Naive thymus-derived CD4-positive, alpha-beta T cell (primary cell): ENCODE data around the gene EDA2R. TPM values are rescaled to one million over a fixed set of nuclear protein-coding genes. Genes with fewer than 3 reads are reported as not detected.

Source experiments
- ATAC-seq: fragments of 150-1000 bp; cut with Tn5 transposase; 2 replicates; pipeline ENCODE4 v1.10.0; 2021; ENCODE audit warnings: mild to moderate bottlenecking, moderate library complexity
- CTCF ChIA-PET: fragments of 350-600 bp; sonication (Branson Sonifier 250); formaldehyde crosslinking; loops from one replicate; lab custom pipeline; 2021; ENCODE audit warnings: antibody characterized with exemption; lab: Charles Lee
- POLR2A ChIA-PET: fragments of 350-600 bp; sonication (Branson Sonifier 250); formaldehyde crosslinking; loops from one replicate; lab custom pipeline; 2021; ENCODE audit warnings: antibody characterized with exemption, inconsistent platforms; lab: Charles Lee
- DNase-seq, 9 donors: peaks; one replicate each; pipeline versions ENCODE4 v3.0.0 to v3.0.0-alpha.2; 2020 to 2022; ENCODE audit warnings: mixed read lengths in 1 of 9
- H3K27ac ChIP-seq: one replicate; pipeline ENCODE4 v1.7.0; 2013; ENCODE audit warnings: mild to moderate bottlenecking, low read depth, low read length, moderate library complexity
- H3K27me3 ChIP-seq, 2 donors: one replicate each; pipeline ENCODE4 v1.7.0; 2013; ENCODE audit warnings: low read length in 2 of 2, mild to moderate bottlenecking in 2 of 2, moderate library complexity in 2 of 2; ENCODE audit not compliant: control insufficient read depth in 2 of 2, insufficient read depth in 2 of 2
- H3K36me3 ChIP-seq, 3 experiments: 1 replicate in 2 of 3; 2 replicates in 1 of 3; pipeline ENCODE4 v1.7.0; 2013; ENCODE audit warnings: low read length in 3 of 3, mild to moderate bottlenecking in 3 of 3, moderate library complexity in 1 of 3; ENCODE audit not compliant: insufficient read depth in 3 of 3, control insufficient read depth in 2 of 3
- H3K4me1 ChIP-seq, 2 donors: one replicate each; pipeline ENCODE4 v1.7.0; 2013; ENCODE audit warnings: low read length in 2 of 2, mild to moderate bottlenecking in 2 of 2, moderate library complexity in 1 of 2; ENCODE audit not compliant: control insufficient read depth in 2 of 2, insufficient read depth in 2 of 2
- H3K4me3 ChIP-seq: 2 replicates; pipeline ENCODE4 v1.7.0; 2013; ENCODE audit warnings: mild to moderate bottlenecking, low read length
- H3K9me3 ChIP-seq, 3 experiments: 1 replicate in 2 of 3; 2 replicates in 1 of 3; pipeline ENCODE4 v1.7.0; 2013; ENCODE audit warnings: low read length in 3 of 3; ENCODE audit not compliant: control insufficient read depth in 2 of 3
- H3K27ac Mint-ChIP-seq, 9 donors: one replicate each; pipeline ENCODE4 v1.8.0; 2020 to 2022; ENCODE audit warnings: mixed read lengths in 9 of 9, mild to moderate bottlenecking in 8 of 9, moderate library complexity in 5 of 9, inconsistent platforms in 2 of 9
- H3K27me3 Mint-ChIP-seq, 5 donors: one replicate each; pipeline ENCODE4 v1.8.0; 2021 to 2022; ENCODE audit warnings: mixed read lengths in 5 of 5, mild to moderate bottlenecking in 1 of 5
- H3K36me3 Mint-ChIP-seq, 5 donors: one replicate each; pipeline ENCODE4 v1.8.0; 2020 to 2022; ENCODE audit warnings: mixed read lengths in 5 of 5, mild to moderate bottlenecking in 3 of 5, inconsistent platforms in 1 of 5
- H3K4me1 Mint-ChIP-seq, 7 donors: one replicate each; pipeline ENCODE4 v1.8.0; 2020 to 2022; ENCODE audit warnings: mixed read lengths in 7 of 7, mild to moderate bottlenecking in 3 of 7, inconsistent platforms in 1 of 7
- H3K4me3 Mint-ChIP-seq, 10 donors: one replicate each; pipeline ENCODE4 v1.8.0; 2020 to 2022; ENCODE audit warnings: mild to moderate bottlenecking in 10 of 10, mixed read lengths in 10 of 10, moderate library complexity in 6 of 10, inconsistent platforms in 2 of 10
- H3K9me3 Mint-ChIP-seq, 11 donors: one replicate each; pipeline ENCODE4 v1.8.0; 2020 to 2022; ENCODE audit warnings: mixed read lengths in 11 of 11, mild to moderate bottlenecking in 4 of 11, inconsistent platforms in 1 of 11, moderate library complexity in 1 of 11
- intact Hi-C, 2 donors: fragments of 100-400 bp; cut with micrococcal nuclease; formaldehyde crosslinking; loops; one replicate each; pipeline ENCODE4 v1.15.1; 2023
- polyA plus RNA-seq, 2 donors: library from polyadenylated mRNA; unstranded; fragments of 300-500 nt; fragmentation: Illumina TruSeq; gene quantifications; one replicate each; pipeline ENCODE4 v1.2.3, GENCODE V29; 2021
- total RNA-seq, 6 experiments: library from RNA in 5 of 6; stranded (reverse) in 5 of 6; gene quantifications; 1 replicate in 5 of 6; 2 replicates in 1 of 6; pipeline ENCODE4 v1.2.3 and lab custom pipeline; 2021 to 2026

EDA2R gene
- total and polyA plus RNA-seq, 7 experiments from 2014 or later = 0.19 to 5.8 (median 0.60) TPM; not detected in 2

DNA sequence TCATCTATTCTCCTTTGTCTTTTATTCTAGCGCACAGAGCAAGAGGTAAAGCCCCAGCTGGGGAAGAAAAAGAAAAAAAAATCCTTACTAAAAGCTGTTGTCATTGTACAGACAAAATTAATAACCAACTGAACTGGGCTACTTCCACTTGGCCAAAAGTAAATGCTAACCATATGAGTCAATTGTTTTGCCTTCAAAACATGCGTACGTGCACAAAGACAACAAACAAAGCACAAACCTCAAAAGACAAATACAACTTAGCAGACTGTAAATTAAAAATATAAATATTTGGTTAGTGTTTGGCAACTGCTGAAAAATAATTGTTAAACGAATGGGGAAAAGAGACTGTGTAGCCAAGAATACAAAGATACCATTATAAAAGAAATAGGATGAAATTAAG is 5.9 kb downstream of the EDA2R start:
- no peak for ATAC-seq
- Mint-ChIP-seq H3K4me3 (no peak overlapping the region), H3K36me3 (peaks cover 0 to 11% (median 0%) of the 10 kb centered on the region in 5 donors), H3K27me3 (peaks cover 0 to 2% (median 0%) of the 10 kb centered on the region in 5 donors), H3K9me3 (peaks cover 0 to 13% (median 0%) of the 10 kb centered on the region in 11 donors), H3K4me1 (peaks cover 0 to 12% (median 0%) of the 10 kb centered on the region in 7 donors), H3K27ac (no peak overlapping the region)
- H3K4me3 ChIP-seq = no peak overlapping the region
- POLR2A ChIA-PET = no interaction called here
- H3K36me3 ChIP-seq = no peaks in the 10 kb centered on the region
- H3K27ac ChIP-seq = no peak overlapping the region
- no peaks in the 10 kb centered on the region for H3K4me1 ChIP-seq
- intact Hi-C loops = no loop called here
- no peaks in the 10 kb centered on the region for H3K27me3 ChIP-seq
- DNase-seq = no peak
- CTCF ChIA-PET = no interaction called here
- H3K9me3 ChIP-seq = no peaks in the 10 kb centered on the region

DNA sequence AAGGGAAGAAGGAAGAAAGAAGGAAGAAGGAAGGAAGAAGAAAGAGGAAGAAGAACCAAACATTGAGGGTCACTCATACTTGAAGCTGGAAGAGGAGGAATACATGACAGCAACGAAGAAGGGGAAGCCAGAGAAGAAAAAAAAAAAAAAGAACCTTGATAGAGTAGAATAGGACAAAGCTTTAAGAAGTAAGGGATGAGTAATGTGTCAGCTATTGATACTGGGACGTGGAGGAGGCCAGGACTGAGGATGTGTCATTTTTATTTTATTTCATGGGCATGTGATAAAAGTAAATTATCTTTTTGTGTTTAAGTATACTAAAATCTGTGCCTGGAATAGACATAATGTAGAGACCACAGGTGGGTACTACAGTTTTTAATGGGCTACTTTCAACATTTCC is 6.4 kb downstream of the EDA2R start:
- POLR2A ChIA-PET = no interaction called here
- Mint-ChIP-seq H3K9me3 (peaks cover 0 to 14% (median 0%) of the 10 kb centered on the region in 11 donors), H3K4me1 (peaks cover 0 to 13% (median 0%) of the 10 kb centered on the region in 7 donors), H3K4me3 (no peak overlapping the region), H3K27me3 (peaks cover 0 to 4% (median 0%) of the 10 kb centered on the region in 5 donors), H3K27ac (no peak overlapping the region), H3K36me3 (peaks cover 0 to 11% (median 0%) of the 10 kb centered on the region in 5 donors)
- CTCF ChIA-PET = no interaction called here
- DNase-seq (no peak), ATAC-seq (no peak)
- H3K27ac ChIP-seq = no peak overlapping the region
- H3K4me3 ChIP-seq = no peak overlapping the region
- no peaks in the 10 kb centered on the region for H3K4me1 ChIP-seq
- H3K27me3 ChIP-seq = no peaks in the 10 kb centered on the region
- H3K9me3 ChIP-seq = no peaks in the 10 kb centered on the region
- intact Hi-C loops = no loop called here
- no peaks in the 10 kb centered on the region for H3K36me3 ChIP-seq

DNA sequence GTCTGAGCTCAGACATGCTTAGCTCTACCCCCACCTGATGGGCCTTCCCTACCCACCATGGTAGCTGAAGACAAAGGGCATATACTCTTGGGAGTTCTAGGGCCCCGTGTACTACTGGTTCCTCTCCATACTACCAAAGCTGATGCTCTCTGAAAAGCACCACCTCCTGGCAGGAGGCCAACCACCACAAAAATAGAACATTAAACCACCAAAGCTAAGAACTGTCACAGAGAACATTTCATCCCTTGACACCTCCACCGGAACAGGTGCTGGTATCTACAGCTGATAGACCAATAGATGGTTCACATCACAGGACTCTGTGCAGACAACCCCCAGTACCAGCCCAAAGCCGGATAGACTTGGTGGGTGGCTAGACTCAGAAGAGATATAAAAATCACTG is 13.4 kb downstream of the EDA2R start:
- ChIA-PET CTCF (no interaction called here), POLR2A (no interaction called here)
- peaks cover 0 to 6% (median 0%) of the 10 kb centered on the region in 7 donors for H3K4me1 Mint-ChIP-seq
- Histone ChIP-seq H3K27ac (no peak overlapping the region), H3K4me3 (no peak overlapping the region), H3K4me1 (no peaks in the 10 kb centered on the region), H3K36me3 (no peaks in the 10 kb centered on the region), H3K9me3 (no peaks in the 10 kb centered on the region), H3K27me3 (no peaks in the 10 kb centered on the region)
- no peak overlapping the region for H3K27ac Mint-ChIP-seq
- ATAC-seq = no peak
- no peak overlapping the region for H3K4me3 Mint-ChIP-seq
- H3K27me3 Mint-ChIP-seq = peaks cover 0 to 12% (median 0%) of the 10 kb centered on the region in 5 donors
- peaks cover 0 to 2% (median 0%) of the 10 kb centered on the region in 5 donors for H3K36me3 Mint-ChIP-seq
- intact Hi-C loops = no loop called here
- peaks cover 0 to 14% (median 0%) of the 10 kb centered on the region in 11 donors for H3K9me3 Mint-ChIP-seq
- peak in 2 of 9 donors; percentile 5 to 12 for DNase-seq

DNA sequence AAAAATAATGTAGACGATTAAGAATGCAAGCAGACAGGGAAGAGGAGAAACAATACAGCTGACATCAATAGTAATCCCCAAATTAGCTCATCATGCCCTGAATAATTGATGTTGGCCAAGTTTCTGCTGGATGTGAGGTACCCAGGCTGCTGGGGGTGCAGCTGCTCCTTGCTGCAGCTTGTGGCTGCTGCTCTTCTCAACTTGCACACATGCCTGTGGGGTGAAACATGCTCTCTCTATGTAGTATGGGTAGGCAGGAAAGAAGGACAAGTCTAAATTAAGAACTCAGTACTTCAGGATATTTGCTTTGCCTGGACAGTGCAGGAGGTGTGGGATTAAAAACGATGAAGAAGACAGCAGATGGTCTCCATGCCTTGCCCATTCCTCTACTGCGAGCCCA is 16.7 kb downstream of the EDA2R start:
- Mint-ChIP-seq H3K36me3 (no peaks in the 10 kb centered on the region), H3K27me3 (peaks cover 0 to 7% (median 0%) of the 10 kb centered on the region in 5 donors), H3K9me3 (peaks cover 0 to 3% (median 0%) of the 10 kb centered on the region in 11 donors), H3K4me1 (peaks cover 0 to 5% (median 0%) of the 10 kb centered on the region in 7 donors), H3K27ac (no peak overlapping the region), H3K4me3 (no peak overlapping the region)
- ATAC-seq = no peak
- no peaks in the 10 kb centered on the region for H3K4me1 ChIP-seq
- no peak for DNase-seq
- ChIA-PET POLR2A (no interaction called here), CTCF (no interaction called here)
- H3K36me3 ChIP-seq = no peaks in the 10 kb centered on the region
- no peak overlapping the region for H3K27ac ChIP-seq
- intact Hi-C loops = no loop called here
- no peaks in the 10 kb centered on the region for H3K9me3 ChIP-seq
- no peaks in the 10 kb centered on the region for H3K27me3 ChIP-seq
- H3K4me3 ChIP-seq = no peak overlapping the region

DNA sequence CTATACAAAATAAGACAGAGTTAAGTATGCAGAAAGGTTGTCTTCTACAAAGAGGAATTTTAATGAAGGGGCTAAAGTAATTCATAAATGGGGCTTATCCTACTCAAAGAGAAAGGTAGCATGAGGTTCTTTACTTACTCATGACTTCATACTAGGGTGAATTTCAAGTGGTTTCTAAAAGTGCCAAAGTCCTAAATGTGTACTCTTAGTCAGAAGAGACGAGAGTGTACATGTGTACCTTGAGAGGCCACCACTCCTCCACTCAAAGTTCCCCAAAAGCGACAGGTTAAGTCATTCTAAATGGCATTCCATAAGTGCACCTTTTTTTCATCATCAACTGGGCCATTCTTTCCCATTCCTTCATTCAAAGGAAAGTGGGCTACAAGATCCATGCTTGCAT is 21.9 kb downstream of the EDA2R start:
- Mint-ChIP-seq H3K4me3 (no peak overlapping the region), H3K9me3 (peaks cover 0 to 2% (median 0%) of the 10 kb centered on the region in 11 donors), H3K36me3 (peaks cover 0 to 5% (median 0%) of the 10 kb centered on the region in 5 donors), H3K4me1 (no peaks in the 10 kb centered on the region), H3K27me3 (peaks cover 0 to 4% (median 0%) of the 10 kb centered on the region in 5 donors), H3K27ac (no peak overlapping the region)
- Histone ChIP-seq H3K27me3 (no peaks in the 10 kb centered on the region), H3K4me1 (no peaks in the 10 kb centered on the region), H3K36me3 (no peaks in the 10 kb centered on the region), H3K9me3 (no peaks in the 10 kb centered on the region), H3K4me3 (no peak overlapping the region), H3K27ac (no peak overlapping the region)
- ChIA-PET POLR2A (no interaction called here), CTCF (no interaction called here)
- no peak for ATAC-seq
- DNase-seq = no peak
- intact Hi-C loops = no loop called here

DNA sequence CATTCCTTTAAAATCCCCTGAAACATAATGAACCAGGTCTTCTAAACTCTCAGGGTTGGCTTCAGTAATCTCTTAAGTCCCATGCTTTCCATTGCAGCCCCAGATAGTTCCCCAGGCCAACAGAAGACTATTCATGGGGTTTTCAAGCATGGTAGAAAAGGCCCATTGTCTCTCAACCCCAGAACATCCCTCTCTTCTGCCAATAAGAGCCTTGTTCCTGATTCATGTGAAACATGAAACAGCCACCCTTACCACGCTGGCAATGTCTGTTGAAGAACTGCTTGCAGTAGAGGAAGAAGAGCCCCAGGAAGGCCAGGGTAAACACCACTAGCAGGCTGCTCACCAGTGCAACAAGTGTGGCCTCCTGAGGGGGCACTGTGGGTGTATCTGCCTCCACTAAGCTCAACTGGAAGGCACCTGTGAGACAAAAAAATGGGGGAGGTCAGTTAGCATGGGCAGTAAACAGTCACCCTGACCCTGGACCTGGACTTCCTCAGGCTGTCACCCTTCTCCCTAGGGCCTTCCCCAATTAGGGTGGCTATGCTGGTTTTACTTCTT is 36.4 kb downstream of the EDA2R start:
- Mint-ChIP-seq H3K27ac (no peak overlapping the region), H3K4me1 (no peaks in the 10 kb centered on the region), H3K27me3 (peaks cover 0 to 4% (median 0%) of the 10 kb centered on the region in 5 donors), H3K36me3 (peaks cover 0 to 15% (median 0%) of the 10 kb centered on the region in 5 donors), H3K4me3 (no peak overlapping the region), H3K9me3 (peaks cover 0 to 15% (median under 1%) of the 10 kb centered on the region in 11 donors)
- no peak overlapping the region for H3K4me3 ChIP-seq
- DNase-seq (no peak), ATAC-seq (no peak)
- H3K9me3 ChIP-seq = peaks cover 0 to 3% (median 0%) of the 10 kb centered on the region in 3 experiments
- intact Hi-C loops = no loop called here
- no peaks in the 10 kb centered on the region for H3K36me3 ChIP-seq
- H3K27me3 ChIP-seq = no peaks in the 10 kb centered on the region
- no peaks in the 10 kb centered on the region for H3K4me1 ChIP-seq
- no peak overlapping the region for H3K27ac ChIP-seq
- ChIA-PET CTCF (no interaction called here), POLR2A (no interaction called here)

DNA sequence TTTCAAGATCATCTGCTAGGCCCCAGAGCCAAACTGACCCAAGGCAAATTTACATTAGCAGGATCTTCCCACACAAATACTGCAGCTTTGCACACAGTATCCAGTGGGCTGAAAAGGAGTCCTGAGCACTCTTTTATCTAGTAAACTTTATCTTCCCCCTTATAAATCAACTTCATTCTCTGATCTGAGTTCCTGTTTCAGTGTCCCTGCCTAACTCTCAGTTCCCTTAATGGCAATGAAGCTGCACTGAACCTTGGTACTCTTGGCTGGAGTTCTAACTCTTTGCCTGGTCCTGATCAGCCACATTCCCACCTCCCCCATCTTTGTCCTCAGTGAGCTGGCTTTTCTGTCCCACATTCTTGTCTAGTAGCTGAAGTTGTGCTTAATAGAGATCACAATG is 37.4 kb downstream of the EDA2R start:
- intact Hi-C loops = no loop called here
- no peak overlapping the region for H3K4me3 ChIP-seq
- DNase-seq (no peak), ATAC-seq (no peak)
- POLR2A ChIA-PET = no interaction called here
- Mint-ChIP-seq H3K4me3 (no peak overlapping the region), H3K9me3 (peaks cover 0 to 5% (median 0%) of the 10 kb centered on the region in 11 donors), H3K4me1 (no peaks in the 10 kb centered on the region), H3K36me3 (peaks cover 0 to 14% (median 0%) of the 10 kb centered on the region in 5 donors), H3K27ac (no peak overlapping the region), H3K27me3 (peaks cover 0 to 4% (median 0%) of the 10 kb centered on the region in 5 donors)
- H3K27ac ChIP-seq = no peak overlapping the region
- CTCF ChIA-PET = no interaction called here
- H3K4me1 ChIP-seq = no peaks in the 10 kb centered on the region
- no peaks in the 10 kb centered on the region for H3K27me3 ChIP-seq
- no peaks in the 10 kb centered on the region for H3K9me3 ChIP-seq
- H3K36me3 ChIP-seq = no peaks in the 10 kb centered on the region
